ENCODE data around the gene GLRA2. TPM values are rescaled to one million over a fixed set of nuclear protein-coding genes. Genes with fewer than 3 reads are reported as not detected.

Gene GLRA2
- total RNA-seq, 1 donor from 2014 or later, result not detected

- H3K27me3 Mint-ChIP-seq (ENCODE audit: unreplicated experiment), result no peaks in the 10 kb centered on the region
- H3K4me1 Mint-ChIP-seq (ENCODE audit: unreplicated experiment), result no peaks in the 10 kb centered on the region
- H3K27ac Mint-ChIP-seq (ENCODE audit: unreplicated experiment), result no peak overlapping the region
- TF ChIP-seq CTCF (IDR thresholded peaks at IDR 0.05; ENCODE audit: unreplicated experiment), result no peak
- DNase-seq (ENCODE audit: low spot score), result no peak
- no peak overlapping the region for H3K4me3 Mint-ChIP-seq (ENCODE audit: unreplicated experiment)
- H3K9me3 Mint-ChIP-seq (ENCODE audit: unreplicated experiment), result no peaks in the 10 kb centered on the region
- no peaks in the 10 kb centered on the region for H3K36me3 Mint-ChIP-seq (ENCODE audit: low read depth, unreplicated experiment)
Observed at GRCh38 chrX:14641681-14642655, 112.6 kb downstream of the GLRA2 start.

GRCh38 chrX:14660970-14661369 lies 131.6 kb downstream of the GLRA2 start:
- H3K36me3 Mint-ChIP-seq (ENCODE audit: low read depth, unreplicated experiment), result no peaks in the 10 kb centered on the region
- H3K9me3 Mint-ChIP-seq (ENCODE audit: unreplicated experiment), result no peaks in the 10 kb centered on the region
- no peak overlapping the region for H3K27ac Mint-ChIP-seq (ENCODE audit: unreplicated experiment)
- no peak overlapping the region for H3K4me3 Mint-ChIP-seq (ENCODE audit: unreplicated experiment)
- TF ChIP-seq CTCF (IDR thresholded peaks at IDR 0.05; ENCODE audit: unreplicated experiment), result no peak
- H3K4me1 Mint-ChIP-seq (ENCODE audit: unreplicated experiment), result no peaks in the 10 kb centered on the region
- DNase-seq (ENCODE audit: low spot score), result no peak
- H3K27me3 Mint-ChIP-seq (ENCODE audit: unreplicated experiment), result no peaks in the 10 kb centered on the region

- H3K27ac Mint-ChIP-seq (ENCODE audit: unreplicated experiment), result no peak overlapping the region
- TF ChIP-seq CTCF (IDR thresholded peaks at IDR 0.05; ENCODE audit: unreplicated experiment), result no peak
- H3K9me3 Mint-ChIP-seq (ENCODE audit: unreplicated experiment), result no peaks in the 10 kb centered on the region
- H3K36me3 Mint-ChIP-seq (ENCODE audit: low read depth, unreplicated experiment), result no peaks in the 10 kb centered on the region
- no peaks in the 10 kb centered on the region for H3K4me1 Mint-ChIP-seq (ENCODE audit: unreplicated experiment)
- no peak overlapping the region for H3K4me3 Mint-ChIP-seq (ENCODE audit: unreplicated experiment)
- no peaks in the 10 kb centered on the region for H3K27me3 Mint-ChIP-seq (ENCODE audit: unreplicated experiment)
- no peak for DNase-seq (ENCODE audit: low spot score)
Observed at GRCh38 chrX:14670819-14671218, 141.5 kb downstream of the GLRA2 start.

- Mint-ChIP-seq H3K27ac (ENCODE audit: unreplicated experiment) (no peak overlapping the region), H3K36me3 (ENCODE audit: low read depth, unreplicated experiment) (no peaks in the 10 kb centered on the region), H3K27me3 (ENCODE audit: unreplicated experiment) (no peaks in the 10 kb centered on the region), H3K4me1 (ENCODE audit: unreplicated experiment) (no peaks in the 10 kb centered on the region), H3K4me3 (ENCODE audit: unreplicated experiment) (no peak overlapping the region), H3K9me3 (ENCODE audit: unreplicated experiment) (no peaks in the 10 kb centered on the region)
- no peak for DNase-seq (ENCODE audit: low spot score)
- no peak for TF ChIP-seq CTCF (IDR thresholded peaks at IDR 0.05; ENCODE audit: unreplicated experiment)
Observed at GRCh38 chrX:14672611-14673172, 143.4 kb downstream of the GLRA2 start.

- Mint-ChIP-seq H3K9me3 (ENCODE audit: unreplicated experiment) (no peaks in the 10 kb centered on the region), H3K4me3 (ENCODE audit: unreplicated experiment) (no peak overlapping the region)
Observed at GRCh38 chrX:14673236-14673635, 143.9 kb downstream of the GLRA2 start.

More at GRCh38 chrX:14673236-14673635, 143.9 kb downstream of the GLRA2 start:
- H3K36me3 Mint-ChIP-seq (ENCODE audit: low read depth, unreplicated experiment), result no peaks in the 10 kb centered on the region
- DNase-seq (ENCODE audit: low spot score), result no peak
- H3K27ac Mint-ChIP-seq (ENCODE audit: unreplicated experiment), result no peak overlapping the region
- H3K27me3 Mint-ChIP-seq (ENCODE audit: unreplicated experiment), result no peaks in the 10 kb centered on the region
- H3K4me1 Mint-ChIP-seq (ENCODE audit: unreplicated experiment), result no peaks in the 10 kb centered on the region
- no peak for TF ChIP-seq CTCF (IDR thresholded peaks at IDR 0.05; ENCODE audit: unreplicated experiment)
